DMS79 (cell line): Measurements from ENCODE around the gene NDUFS6.

Experiments used
- DNase-seq: peaks from one replicate; lab custom pipeline; 2025; lab: John Stamatoyannopoulos, UW

Gene NDUFS6

DNA sequence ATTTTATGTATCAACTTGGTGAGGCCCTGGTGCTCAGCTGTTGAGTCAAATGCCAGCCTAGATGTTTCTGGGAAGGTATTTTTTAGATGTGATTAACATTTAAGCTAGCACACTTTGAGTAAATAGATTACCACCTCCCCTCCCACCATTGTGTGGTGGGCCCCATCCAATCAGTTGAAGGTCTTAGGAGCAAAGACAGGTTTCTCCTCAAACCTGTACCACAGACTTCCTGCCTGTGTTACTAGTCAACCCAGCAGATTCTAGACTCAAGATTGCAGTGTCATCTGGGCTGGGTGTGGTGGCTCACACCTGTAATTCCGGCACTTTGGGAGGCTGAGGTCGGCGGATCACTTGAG lies 35.3 kb upstream of the NDUFS6 start:
- DNase-seq: no peak

DNA sequence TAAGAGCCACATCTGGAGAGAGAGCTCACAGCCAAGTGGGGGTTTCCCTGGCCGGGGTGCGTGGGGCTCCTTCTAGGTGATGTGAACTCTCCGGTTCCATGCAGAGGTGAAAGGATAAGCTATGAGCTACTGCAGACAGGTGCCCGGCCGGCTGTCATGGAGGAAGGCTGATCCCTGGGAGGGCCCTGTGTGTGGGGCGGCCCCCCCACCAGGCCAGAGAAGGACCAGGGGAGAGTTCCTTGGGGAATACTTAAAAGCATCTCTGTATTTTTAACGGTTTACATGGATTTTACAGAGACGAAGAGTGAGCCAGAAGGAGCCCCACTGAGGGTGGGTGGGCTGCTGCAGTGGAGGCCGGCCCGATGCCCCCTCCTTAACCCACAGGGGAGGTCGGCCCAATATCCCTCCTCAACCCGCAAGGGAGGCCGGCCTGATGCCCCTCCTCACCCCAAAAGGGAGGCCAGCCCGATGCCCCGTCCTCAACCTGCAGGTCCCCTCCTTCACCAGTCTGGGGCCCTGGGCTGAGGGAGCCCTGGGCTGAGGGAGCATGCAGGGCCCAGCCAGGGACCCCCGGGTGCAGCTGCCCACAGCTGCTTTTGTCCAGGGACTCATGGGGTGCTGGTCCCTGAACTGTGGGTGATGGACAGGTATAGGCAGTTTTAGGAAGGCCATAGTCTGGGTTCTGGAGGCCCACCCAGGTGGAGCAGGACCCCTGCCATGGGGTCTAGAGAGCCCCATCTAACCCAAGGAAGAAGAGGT lies 33.5 kb upstream of the NDUFS6 start:
- no peak for DNase-seq

DNA sequence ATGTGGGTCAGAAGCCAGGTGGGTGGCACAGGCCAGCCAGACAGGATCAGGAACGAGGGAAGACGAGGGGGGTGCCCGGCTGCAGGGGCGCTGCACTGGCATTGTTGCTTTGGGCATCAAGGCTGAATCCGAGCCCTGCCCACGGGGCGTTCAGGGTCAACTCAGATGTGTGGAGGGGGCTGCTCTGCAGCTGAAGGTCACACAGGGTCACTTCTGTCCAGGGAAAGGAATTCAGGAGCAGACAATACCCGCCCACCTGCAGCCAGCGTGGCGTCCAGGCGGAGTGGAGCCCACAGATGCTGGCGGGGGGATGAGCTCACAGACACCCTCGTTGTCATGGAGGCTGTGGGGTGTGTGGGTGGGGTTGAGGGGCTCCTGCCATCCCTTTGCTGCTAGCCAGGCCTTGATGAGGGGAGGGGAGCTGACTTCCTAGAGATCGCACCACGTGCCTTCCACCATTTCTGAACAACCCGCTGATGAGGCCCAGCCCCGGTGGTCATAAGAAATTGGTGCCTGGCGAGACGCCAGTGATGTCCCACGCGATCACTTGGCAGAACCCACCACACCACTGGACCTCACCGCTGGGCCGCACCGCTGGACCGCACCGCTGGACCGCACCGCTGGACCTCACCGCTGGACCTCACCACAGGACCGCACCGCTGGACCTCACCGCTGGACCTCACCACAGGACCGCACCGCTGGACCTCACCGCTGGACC lies 32.8 kb upstream of the NDUFS6 start:
- DNase-seq: no peak

DNA sequence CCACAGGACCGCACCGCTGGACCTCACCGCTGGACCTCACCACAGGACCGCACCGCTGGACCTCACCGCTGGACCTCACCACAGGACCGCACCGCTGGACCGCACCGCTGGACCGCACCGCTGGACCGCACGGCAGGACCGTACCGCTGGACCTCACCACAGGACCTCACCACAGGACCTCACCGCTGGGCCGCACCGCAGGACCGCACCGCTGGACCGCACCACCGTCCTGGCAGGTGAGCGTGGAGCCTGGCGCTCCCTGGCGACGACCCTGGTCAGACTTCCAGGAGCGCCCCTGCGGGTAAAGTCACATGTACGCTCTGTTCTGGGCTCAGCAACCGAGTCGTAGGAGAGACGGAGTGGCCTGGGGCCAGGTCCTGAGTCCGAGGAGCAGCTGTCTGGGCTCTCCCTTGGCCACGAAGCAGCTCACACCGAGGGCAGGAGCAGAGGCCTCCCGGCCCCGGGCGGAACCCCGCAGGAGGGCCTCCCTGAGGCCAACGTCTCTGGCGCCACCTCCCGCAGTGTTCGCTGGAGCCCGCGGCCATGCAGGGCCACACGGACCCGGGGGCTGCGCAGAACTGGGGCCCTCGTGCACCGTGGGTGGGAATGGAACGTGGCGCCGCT lies 32.1 kb upstream of the NDUFS6 start:
- DNase-seq: no peak

DNA sequence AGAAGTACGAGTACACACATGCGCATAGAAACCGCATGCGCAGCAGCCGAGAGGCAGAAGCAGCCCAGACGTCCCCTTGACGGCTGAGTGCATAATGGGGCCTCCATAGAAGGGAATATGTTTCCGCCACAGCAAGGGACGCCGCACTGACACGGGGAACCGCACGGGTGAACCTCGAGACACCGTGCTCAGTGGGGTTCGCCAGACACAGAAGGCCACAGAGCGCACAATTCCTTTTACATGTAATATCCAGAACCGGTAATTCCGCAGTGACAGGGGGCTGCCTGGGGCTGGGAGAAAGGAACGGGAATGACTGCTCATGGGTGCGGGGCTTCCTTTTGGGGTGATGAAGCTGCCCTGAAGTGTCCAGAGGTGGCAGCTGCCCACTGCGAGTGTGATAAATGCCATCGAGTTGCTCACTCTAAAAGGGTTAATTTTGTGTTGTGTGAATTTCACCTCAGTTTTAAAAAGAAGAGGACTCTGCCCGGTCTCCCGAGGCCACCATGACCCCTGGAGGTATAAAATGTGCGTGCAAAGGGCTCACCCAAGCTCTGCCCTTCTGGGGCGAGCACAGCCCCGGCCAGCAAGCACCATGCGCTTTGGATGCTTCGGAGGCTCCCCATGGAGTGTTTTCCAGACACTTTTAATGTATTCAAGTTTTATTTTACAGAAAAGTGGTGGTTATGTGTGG lies 31.3 kb upstream of the NDUFS6 start:
- DNase-seq: no peak

DNA sequence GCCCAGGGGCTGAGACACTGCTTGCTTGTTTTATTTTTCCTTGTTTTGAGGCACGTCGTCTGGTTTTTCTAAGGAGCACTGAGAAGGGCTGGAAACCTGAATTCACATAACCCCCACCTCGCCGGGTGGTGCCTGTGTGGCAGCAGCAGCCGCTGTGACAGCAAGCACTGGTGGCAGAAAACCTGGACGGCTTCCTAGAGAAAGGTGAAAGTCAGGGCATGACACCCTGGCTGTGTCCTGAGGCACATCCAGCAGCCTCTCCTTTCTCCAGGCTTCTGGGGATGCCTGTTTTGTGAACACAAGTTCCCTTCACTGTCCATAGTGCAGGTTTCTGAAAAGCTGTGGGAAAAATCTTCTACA lies 30.8 kb upstream of the NDUFS6 start:
- no peak for DNase-seq

DNA sequence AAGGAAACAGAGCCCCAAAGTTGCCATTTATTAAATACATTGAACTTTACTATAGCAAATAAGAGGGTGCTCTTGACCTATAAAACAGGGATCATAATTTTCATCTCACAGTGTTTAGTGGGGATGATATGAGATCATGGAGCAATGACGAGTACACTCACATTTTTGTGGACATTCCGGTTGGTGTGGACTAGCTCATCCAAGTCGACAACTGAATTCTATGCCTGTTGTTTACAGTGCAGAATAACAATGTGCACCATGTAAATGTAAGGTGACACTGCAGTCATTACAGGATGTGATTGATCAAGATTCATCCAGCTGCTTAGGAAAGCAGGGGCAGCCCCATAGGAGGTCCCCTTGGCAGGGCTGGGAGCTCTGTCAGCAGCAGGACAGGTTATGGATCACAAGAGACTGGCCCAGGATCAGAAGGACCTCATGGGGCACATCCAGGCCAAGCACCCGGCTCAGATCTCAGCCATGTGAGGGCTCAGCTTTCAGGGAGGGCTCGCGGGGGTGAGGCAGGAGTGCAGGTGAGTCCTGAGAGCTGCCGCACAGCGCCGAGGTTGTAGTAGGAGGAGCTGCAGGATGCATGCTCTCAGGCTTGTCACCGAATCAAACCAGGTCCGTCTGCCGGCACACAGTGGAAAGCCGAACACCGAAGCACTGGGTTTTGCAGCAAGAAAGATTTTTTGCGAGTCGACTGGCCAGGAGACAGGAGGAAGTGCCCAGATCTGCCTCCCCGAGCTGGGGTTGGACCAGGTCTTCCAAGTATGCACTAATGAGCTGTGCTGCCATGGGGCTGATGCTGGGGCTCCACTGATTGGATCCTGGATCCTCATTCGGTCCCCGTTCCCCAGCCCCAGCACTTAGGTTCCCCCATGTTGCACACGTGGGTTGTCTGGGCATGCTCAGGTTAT lies 29.8 kb upstream of the NDUFS6 start:
- DNase-seq: no peak

DNA sequence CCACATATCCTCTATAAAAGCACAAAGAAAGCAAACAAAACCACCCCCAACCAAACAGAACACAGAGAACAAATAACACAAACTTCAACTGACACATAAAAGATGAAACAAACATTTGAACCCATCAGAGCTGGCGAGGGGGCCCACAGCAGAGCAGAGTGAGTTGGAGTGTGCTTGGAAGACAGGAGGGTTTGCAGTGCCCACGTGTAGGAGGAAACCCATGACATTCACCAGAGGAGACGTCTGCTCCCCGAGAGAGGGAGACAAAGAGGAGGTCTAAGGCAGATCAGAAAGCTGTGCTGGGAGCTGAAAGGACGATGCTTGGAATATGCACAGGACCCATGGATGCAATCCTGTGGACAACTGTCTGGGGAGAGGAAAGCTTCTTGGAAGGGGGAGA lies 28.6 kb upstream of the NDUFS6 start:
- no peak for DNase-seq

DNA sequence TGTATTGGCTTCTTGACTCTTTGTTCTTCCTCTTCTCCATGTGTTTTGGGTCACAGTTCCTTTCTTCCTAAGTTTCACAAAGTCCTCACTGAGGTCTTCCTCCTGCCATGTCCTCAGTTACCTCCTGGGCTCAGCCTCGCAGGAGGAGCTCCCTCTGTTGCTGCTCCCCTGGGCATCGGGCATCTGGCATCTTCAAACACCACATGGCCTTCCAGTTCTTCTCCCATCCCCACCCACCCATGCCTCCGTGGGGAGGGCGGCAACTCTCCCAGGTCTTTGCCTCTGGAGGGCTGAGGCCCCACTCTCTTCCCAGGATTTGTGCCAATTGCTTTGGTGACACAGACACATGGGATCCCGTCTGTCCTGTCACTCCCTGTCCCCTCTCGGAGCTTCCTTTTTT lies 24.4 kb upstream of the NDUFS6 start:
- DNase-seq: no peak

DNA sequence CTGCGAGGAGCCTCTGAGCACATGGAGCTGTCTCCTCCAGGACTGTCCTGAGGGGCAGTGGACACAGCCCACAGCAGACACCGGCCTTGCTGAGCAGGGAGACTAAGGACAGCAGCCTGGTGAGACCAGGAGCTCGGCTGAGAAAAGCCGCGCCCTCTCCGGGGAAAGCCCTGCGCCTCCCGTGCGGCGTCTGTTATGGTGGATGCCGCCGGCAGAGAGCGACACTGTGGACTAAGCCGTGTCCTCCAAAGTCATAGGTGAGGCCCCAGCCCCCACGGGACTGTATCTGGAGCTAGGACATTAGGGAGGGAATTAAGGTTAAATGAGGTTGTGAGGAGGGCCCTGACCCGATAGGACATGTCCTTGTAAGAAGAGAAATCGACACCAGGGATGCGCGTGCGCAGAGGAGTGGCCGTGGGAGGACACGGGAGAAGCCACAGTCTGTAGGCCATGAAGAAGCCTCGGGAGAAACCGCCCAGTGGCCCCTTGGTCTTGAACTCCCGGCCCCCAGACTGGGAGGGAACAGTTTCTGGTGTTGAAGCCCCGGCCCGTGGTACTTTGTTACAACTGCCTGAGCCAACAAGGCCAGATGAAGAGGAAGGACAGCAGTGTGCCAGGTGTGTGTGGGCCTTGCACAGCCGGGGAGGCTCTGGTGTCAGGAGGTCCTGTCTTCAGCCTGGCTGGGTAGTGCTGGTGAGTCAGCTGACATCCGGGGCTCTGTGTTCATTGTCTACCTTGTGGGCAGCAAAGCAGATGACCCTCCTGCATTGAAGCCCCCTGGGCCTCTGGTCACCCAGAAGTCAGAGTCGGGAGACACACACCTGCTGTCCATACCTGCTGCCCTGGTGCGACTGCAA lies 23.7 kb upstream of the NDUFS6 start:
- no peak for DNase-seq

DNA sequence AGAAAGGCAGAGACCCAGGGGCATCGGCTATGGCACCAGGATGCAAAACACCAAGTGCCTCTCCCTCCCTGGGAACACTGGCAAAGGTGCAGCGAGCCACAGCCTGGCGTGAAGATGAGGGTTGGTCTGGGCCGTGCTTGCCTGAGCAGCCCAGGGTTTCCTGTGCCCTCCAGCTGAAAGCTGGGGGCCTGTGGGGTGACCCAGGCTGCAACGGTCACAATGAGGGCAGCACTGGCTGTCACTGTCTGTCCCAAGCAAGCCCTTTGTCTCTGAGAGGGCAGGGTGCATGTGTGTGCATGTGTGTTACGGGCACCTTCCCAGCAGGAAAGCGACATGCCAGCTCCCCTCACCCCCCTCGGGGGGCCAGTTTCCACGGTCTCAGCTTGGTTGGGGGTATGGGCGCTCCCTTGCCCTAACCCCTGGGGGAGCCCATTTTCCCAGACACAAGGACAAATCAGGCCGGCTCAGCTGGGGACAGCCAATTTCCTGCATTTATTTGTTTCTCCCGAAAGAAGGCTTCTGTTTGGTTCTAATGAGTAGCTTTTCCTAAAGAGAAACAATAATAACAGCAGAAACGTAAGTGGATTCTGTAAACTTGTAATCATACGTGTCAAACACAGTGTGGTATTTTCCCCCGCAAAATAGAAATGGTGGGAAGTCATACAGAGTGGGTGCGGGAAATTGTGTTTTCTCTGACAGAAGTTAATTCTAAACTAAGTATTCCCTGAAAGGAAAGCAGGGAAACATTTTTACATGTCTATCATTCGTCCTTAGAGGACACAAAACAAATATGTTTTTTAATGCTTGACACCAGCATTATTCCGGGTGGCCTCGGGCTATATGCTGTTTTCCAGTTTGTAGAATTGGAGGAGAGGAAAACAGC lies 22.8 kb upstream of the NDUFS6 start:
- no peak for DNase-seq

DNA sequence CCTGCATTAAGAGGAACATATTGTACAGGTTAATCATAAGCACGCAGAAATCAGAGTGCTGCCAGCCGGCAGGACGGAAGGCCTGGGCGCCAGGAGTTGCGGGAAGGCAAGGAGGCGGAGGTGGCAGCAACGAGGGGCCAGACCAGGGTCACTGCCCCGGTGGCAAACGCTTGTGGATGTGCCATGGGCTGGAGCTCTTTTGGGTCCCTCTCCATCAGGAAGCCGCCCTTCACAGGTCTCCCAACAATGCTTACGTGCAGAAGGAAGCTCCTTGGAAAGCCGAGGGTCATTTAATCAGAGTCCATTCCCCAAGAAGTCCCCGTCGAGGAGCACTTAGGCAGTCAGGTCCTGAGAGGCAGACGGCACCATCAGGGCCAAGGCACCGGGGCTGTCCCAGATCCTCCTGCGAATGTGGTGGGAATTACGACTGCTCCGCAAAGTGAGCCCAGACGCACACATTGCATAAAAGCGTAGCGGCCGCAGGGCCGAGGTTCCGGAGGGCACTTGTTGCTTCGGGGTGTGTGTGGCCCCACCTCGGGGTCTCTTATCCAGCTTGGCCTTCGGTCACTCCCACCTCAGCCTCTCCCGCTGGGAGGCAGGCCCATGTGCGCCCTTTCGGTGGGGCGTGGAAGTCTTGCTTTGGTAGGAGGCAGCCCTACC lies 22.1 kb upstream of the NDUFS6 start:
- DNase-seq: no peak

DNA sequence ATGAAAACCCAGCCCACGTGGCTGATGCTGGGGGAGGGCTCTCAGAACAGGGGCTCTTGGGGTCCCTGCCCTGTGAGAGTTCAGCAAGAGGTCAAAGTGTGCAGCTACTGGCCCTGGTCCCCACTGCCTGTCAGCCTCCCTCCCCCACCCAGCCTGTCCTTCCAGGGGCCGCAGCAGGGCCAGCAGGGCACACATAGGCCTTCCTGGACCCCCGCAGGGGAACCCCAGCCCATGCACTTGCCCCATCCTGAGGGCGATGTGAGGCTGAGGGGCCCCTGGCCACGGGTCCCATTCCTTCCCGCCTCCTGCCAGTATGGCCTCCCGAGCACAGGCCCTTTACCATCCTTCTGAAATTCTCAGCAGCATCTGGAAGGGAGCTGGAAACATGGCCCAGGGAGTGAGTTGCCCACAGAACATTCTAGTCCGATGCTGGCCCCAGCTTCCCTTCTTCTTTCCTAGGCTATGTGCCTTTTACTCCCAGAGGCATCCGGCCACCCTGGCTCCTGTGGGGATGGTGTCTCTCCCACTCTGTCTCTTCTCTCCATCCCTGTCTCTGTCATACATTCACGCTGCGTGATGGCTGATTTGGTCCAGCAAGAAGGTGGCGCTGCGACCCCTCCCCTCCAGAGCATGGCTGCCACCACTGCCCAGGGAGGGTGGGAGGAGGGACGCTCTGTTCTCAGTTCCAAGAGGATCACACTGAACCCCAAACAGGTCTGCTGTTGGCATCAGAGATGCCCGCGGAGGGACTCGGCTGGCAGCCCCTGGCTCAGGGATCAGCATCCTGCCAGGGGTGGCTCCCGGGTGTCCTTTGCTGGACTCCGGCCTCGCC lies 21.2 kb upstream of the NDUFS6 start:
- no peak for DNase-seq

DNA sequence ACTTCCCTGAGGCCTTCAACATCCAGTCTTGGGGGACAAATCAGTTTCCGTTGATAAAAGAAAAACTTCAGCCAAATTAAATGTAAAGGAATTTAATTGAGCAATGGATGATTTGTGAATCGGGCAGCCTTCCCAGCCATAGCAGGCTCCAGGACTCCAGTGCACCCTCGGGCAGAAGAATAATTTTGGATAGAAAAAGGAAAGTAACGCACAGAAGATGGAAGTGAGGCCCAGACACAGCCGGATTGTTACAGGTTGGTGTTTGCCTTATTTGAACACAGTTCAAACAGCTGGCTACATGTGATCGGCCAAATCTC lies 20.6 kb upstream of the NDUFS6 start:
- DNase-seq: no peak

DNA sequence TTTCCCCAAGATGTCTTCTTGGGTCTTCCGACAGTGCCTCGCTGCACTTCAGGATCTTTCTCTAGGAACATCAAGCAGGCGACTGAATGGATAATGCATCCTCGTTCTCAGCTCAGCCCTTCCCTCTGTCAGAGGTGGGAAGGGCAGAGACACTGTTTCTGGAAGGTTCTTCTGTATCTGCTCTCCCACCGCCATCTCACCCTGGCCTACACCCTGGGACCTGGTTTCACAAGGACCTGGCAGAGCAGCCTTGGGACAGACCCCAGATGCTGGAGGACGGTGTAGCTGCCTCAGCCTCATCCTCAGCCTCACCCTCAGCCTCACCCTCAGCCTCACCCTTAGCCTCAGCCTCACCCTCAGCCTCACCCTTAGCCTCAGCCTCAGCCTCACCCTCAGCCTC lies 20.1 kb upstream of the NDUFS6 start:
- no peak for DNase-seq

DNA sequence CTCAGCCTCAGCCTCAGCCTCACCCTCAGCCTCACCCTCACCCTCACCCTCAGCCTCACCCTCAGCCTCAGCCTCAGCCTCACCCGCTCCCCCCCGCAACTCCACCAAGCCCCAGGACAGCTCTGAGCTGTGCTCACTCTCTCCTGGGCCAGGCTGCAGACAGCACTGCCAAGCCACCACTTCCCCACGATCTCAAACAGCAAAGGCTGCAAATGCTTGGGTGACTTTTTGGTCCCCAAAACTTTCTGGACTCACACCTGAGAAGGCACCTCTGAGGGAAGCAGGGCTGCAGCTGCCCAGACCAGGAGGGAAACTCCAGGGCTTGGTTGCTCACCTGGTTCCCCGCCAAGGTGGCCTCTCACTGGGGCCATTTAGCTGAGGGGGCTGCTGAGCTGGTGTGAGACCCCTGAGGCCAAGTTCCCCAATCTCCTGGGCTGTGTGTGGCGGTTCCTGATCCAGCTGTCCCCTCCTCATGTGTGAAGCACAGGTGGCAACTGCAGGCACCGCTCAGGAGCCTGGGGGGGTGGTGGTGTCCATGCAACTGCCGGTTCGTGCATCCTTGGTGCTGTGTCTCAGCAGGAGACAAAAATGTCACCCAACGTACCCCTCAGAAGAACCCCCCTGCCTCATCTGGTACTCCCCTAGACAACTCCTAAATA lies 19.4 kb upstream of the NDUFS6 start:
- no peak for DNase-seq

DNA sequence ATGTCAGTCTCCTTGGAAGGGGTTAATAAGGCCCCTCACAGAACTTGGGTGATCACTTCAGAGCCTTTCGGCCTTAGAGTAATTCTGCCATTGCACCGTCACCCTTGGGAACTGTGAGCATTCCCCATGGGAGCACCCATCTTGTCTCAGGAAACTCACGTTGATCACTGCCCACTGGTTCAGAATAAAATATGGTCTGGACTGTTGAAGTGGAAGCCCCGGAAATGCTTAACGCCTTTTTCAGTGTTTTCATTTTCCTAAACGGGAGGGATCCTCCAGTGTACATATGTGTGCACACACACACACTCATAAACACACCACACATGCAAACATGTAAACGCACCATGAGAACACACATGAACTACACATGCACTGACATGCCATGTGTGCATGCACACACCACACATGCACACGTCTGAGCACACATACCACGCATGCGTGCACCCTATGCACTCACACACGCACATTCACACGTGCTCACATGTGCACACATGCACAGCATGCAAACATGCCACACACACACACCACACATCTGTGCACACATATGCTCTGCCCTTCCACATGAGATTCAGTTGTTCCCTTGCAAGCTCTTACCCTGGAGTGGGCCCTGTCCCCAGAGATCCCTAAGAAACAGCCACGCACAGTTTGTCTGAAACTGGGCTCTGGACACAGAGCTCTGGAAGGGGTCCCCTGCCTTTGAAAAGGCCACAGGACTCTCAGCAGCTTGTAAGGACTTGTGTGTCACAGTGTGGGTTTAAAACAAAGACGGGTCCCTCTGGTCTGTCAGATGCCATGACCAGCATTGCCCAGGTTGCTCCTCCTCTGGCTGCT lies 18.6 kb upstream of the NDUFS6 start:
- no peak for DNase-seq
